MM.1S (cell line): ENCODE results near the gene PPP2R5B.

Experiments
- DNase-seq: peaks from one replicate; pipeline ENCODE4 v3.0.0-alpha.2; 2015
- H2AFZ ChIP-seq: fragments of 300-600 bp; sonication (generic); 2 replicates; pipeline ENCODE4 v1.6.0; 2016; ENCODE audit warnings: antibody characterized with exemption, low read length
- H3F3A ChIP-seq: fragments of 300-600 bp; sonication (generic); 2 replicates; pipeline ENCODE4 v1.6.1; 2016; ENCODE audit warnings: mild to moderate bottlenecking, antibody characterized with exemption, low read length, moderate library complexity, mixed read lengths; ENCODE audit not compliant: insufficient read depth
- H3K27ac ChIP-seq: fragments of 300-600 bp; sonication (generic); 2 replicates; pipeline ENCODE4 v1.5.1; 2016; ENCODE audit warnings: mild to moderate bottlenecking, low read length
- H3K27me3 ChIP-seq: fragments of 300-600 bp; sonication (generic); replicated peaks from 2 replicates; pipeline ENCODE4 v1.6.0; 2016; ENCODE audit warnings: low read length; ENCODE audit not compliant: insufficient read depth
- H3K36me3 ChIP-seq: fragments of 300-600 bp; sonication (generic); replicated peaks from 2 replicates; pipeline ENCODE4 v1.6.1; 2016; ENCODE audit warnings: mild to moderate bottlenecking, low read length, mixed read lengths; ENCODE audit not compliant: insufficient read depth
- H3K4me1 ChIP-seq: fragments of 300-600 bp; sonication (generic); 2 replicates; pipeline ENCODE4 v1.6.1; 2016; ENCODE audit warnings: low read length, mixed read lengths
- H3K4me2 ChIP-seq: fragments of 300-600 bp; sonication (generic); 2 replicates; pipeline ENCODE4 v1.6.0; 2016; ENCODE audit warnings: low read depth, low read length
- H3K4me3 ChIP-seq: fragments of 300-600 bp; sonication (generic); 2 replicates; pipeline ENCODE4 v1.5.1; 2016; ENCODE audit warnings: low read length, mixed read lengths
- H3K79me2 ChIP-seq: fragments of 300-600 bp; sonication (generic); 2 replicates; pipeline ENCODE4 v1.6.1; 2016; ENCODE audit warnings: mixed run types, low read length, mixed read lengths
- H3K9ac ChIP-seq: fragments of 300-600 bp; sonication (generic); 2 replicates; pipeline ENCODE4 v1.6.1; 2016; ENCODE audit warnings: low read length, mixed read lengths
- H3K9me2 ChIP-seq: fragments of 300-600 bp; sonication (generic); replicated peaks from 2 replicates; pipeline ENCODE4 v1.6.1; 2016; ENCODE audit warnings: mild to moderate bottlenecking, low read length, mixed read lengths; ENCODE audit not compliant: insufficient read depth
- H3K9me3 ChIP-seq: fragments of 300-600 bp; sonication (generic); replicated peaks from 2 replicates; pipeline ENCODE4 v1.6.1; 2016; ENCODE audit warnings: mild to moderate bottlenecking, low read length, mixed read lengths; ENCODE audit not compliant: insufficient read depth
- H4K20me1 ChIP-seq: fragments of 300-600 bp; sonication (generic); 2 replicates; pipeline ENCODE4 v1.6.1; 2016; ENCODE audit warnings: mild to moderate bottlenecking, low read length, moderate library complexity, mixed read lengths; ENCODE audit not compliant: insufficient read depth
- EZH2 ChIP-seq: fragments of 300-600 bp; sonication (generic); optimal IDR thresholded peaks from 2 replicates; pipeline ENCODE3; 2017; ENCODE audit warnings: low read depth, mild to moderate bottlenecking, antibody characterized with exemption, low read length, mixed read lengths
- EZH2phosphoT487 ChIP-seq: fragments of 300-600 bp; sonication (generic); IDR thresholded peaks from 2 replicates; pipeline ENCODE4 v1.6.1; 2018; ENCODE audit warnings: antibody characterized with exemption, low read length
- TF ChIP-seq, protein P1 (sequence below): fragments of 300-600 bp; sonication (generic); IDR thresholded peaks from 2 replicates; pipeline ENCODE4 v1.5.1; 2016; ENCODE audit warnings: antibody characterized with exemption, low read length, mixed read lengths

The PPP2R5B gene

DNA sequence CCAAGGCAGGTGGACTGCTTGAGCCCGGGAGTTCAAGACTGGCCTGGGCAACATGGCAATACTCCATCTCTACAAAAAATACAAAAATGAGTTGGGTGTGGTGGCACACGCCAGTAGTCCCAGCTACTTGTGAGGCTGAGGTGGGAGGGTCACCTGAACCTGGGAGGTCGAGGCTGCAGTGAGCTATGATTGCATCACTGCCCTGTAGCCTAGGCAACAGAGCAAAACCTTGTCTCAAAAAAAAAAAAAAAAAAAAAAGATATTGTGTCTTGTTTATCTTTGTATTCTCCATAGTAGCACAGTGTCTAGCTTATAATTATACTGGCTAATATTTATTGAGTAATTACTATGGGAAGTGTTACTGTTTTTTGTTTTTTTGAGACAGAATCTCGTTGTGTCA, 27.0 kb downstream of the PPP2R5B start:
- H3K4me2 ChIP-seq, result no peak overlapping the region
- H3K9ac ChIP-seq, result no peak overlapping the region
- H3K27ac ChIP-seq, result no peak overlapping the region
- no peaks in the 10 kb centered on the region for H3K4me1 ChIP-seq
- no peak for DNase-seq
- no peaks in the 10 kb centered on the region for H3K9me2 ChIP-seq
- H3K9me3 ChIP-seq, result no peaks in the 10 kb centered on the region
- H3K4me3 ChIP-seq, result no peak overlapping the region
- no peaks in the 10 kb centered on the region for H3K79me2 ChIP-seq
- H3K27me3 ChIP-seq, result 0 out of 2 replicates have a peak, but pooled peaks cover 7% of the 10 kb centered on the region
- no peaks in the 10 kb centered on the region for H3F3A ChIP-seq
- no peak for TF ChIP-seq EZH2
- no peak for TF ChIP-seq EZH2phosphoT487
- TF ChIP-seq, protein P1, sequence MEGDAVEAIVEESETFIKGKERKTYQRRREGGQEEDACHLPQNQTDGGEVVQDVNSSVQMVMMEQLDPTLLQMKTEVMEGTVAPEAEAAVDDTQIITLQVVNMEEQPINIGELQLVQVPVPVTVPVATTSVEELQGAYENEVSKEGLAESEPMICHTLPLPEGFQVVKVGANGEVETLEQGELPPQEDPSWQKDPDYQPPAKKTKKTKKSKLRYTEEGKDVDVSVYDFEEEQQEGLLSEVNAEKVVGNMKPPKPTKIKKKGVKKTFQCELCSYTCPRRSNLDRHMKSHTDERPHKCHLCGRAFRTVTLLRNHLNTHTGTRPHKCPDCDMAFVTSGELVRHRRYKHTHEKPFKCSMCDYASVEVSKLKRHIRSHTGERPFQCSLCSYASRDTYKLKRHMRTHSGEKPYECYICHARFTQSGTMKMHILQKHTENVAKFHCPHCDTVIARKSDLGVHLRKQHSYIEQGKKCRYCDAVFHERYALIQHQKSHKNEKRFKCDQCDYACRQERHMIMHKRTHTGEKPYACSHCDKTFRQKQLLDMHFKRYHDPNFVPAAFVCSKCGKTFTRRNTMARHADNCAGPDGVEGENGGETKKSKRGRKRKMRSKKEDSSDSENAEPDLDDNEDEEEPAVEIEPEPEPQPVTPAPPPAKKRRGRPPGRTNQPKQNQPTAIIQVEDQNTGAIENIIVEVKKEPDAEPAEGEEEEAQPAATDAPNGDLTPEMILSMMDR, result no peak
- H4K20me1 ChIP-seq, result no peaks in the 10 kb centered on the region
- H2AFZ ChIP-seq, result no peak overlapping the region
- no peaks in the 10 kb centered on the region for H3K36me3 ChIP-seq

DNA sequence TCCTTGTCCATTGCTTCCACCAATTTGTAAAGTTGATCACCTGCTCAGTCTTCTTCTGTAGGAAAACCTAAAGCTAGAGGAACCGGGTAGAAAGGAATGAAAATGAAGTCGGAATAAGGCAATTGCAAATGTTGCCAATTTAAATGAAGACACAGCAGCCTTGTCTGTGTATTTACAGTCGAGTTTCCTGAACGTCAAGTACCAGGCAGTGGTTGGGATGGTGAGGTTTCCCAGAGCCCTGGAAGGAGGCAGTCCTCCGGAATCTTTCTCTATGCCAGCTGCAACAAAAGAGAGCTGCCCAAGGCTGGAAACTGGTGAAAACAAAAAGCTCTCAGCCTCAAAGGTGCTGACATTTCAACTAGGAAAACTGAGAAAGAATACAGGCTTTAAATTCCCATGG, 29.7 kb downstream of the PPP2R5B start:
- H2AFZ ChIP-seq, result no peak overlapping the region
- H4K20me1 ChIP-seq, result no peaks in the 10 kb centered on the region
- H3K9me3 ChIP-seq, result no peaks in the 10 kb centered on the region
- H3F3A ChIP-seq, result no peaks in the 10 kb centered on the region
- no peaks in the 10 kb centered on the region for H3K79me2 ChIP-seq
- H3K4me1 ChIP-seq, result no peaks in the 10 kb centered on the region
- no peak overlapping the region for H3K27ac ChIP-seq
- no peak overlapping the region for H3K4me3 ChIP-seq
- 0 out of 2 replicates have a peak, but pooled peaks cover 7% of the 10 kb centered on the region for H3K27me3 ChIP-seq
- H3K9ac ChIP-seq, result no peak overlapping the region
- no peak overlapping the region for H3K4me2 ChIP-seq
- H3K36me3 ChIP-seq, result no peaks in the 10 kb centered on the region
- DNase-seq, result no peak
- H3K9me2 ChIP-seq, result no peaks in the 10 kb centered on the region
- TF ChIP-seq EZH2, result no peak
- no peak for TF ChIP-seq EZH2phosphoT487
- TF ChIP-seq, protein P1, result no peak

DNA sequence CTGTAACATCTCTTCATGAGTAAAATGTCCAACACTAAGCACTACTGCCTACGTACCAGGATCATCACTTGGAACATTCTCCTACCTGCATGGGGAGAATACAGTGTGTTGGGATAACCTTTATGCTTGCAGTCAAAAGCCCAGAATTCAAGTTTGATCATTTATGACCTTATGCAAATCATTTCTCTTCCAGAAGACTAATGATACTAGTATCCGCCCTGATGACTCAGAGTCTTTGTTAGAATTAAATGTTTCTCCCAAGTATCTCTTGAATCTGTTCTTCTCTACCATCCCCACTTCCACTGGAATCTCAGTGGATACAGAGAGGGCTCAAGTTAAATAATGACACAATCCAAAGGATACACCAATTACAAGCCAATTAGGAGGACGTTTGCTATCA, 35.0 kb downstream of the PPP2R5B start:
- DNase-seq, result no peak
- Histone ChIP-seq H3K4me1 (no peaks in the 10 kb centered on the region), H3K27ac (no peak overlapping the region), H3K9ac (no peak overlapping the region), H2AFZ (no peak overlapping the region), H3K9me2 (no peaks in the 10 kb centered on the region), H3K27me3 (no peaks in the 10 kb centered on the region), H3K9me3 (no peaks in the 10 kb centered on the region), H4K20me1 (no peaks in the 10 kb centered on the region), H3K79me2 (no peaks in the 10 kb centered on the region), H3K36me3 (no peaks in the 10 kb centered on the region), H3K4me2 (no peak overlapping the region), H3K4me3 (no peak overlapping the region), H3F3A (no peaks in the 10 kb centered on the region)
- TF ChIP-seq EZH2phosphoT487 (no peak), EZH2 (no peak)
- TF ChIP-seq, protein P1, result no peak
